Sigmoid colon (tissue), 7 donors: ENCODE results near the gene GPS1. TPM values are rescaled to one million over a fixed set of nuclear protein-coding genes. Genes with fewer than 3 reads are reported as not detected.

ENCODE experiments used
- DNase-seq: peaks from one replicate; pipeline ENCODE4 v3.0.0-alpha.2; 2019
- H3K27ac ChIP-seq, 4 donors: fragments of 200-600 bp; sonication (generic); one replicate each; pipeline ENCODE4 v1.5.1; 2016 to 2019; ENCODE audit warnings: mild to moderate bottlenecking in 1 of 4
- H3K27me3 ChIP-seq, 3 donors: fragments of 200-600 bp; sonication (generic); one replicate each; pipeline ENCODE4 v1.5.1; 2019; ENCODE audit warnings: mild to moderate bottlenecking in 1 of 3
- H3K36me3 ChIP-seq, 4 donors: fragments of 200-600 bp; sonication (generic); one replicate each; pipeline ENCODE4 v1.5.1; 2016 to 2019
- H3K4me1 ChIP-seq, 4 donors: fragments of 200-600 bp; sonication (generic); one replicate each; pipeline ENCODE4 v1.5.1; 2017 to 2019
- H3K4me3 ChIP-seq, 4 donors: fragments of 200-600 bp; sonication (generic); one replicate each; pipeline ENCODE4 v1.5.1; 2017 to 2019; ENCODE audit warnings: mild to moderate bottlenecking in 2 of 4, moderate library complexity in 1 of 4
- H3K9me3 ChIP-seq, 4 donors: fragments of 200-600 bp in 3 of 4; sonication (generic) in 3 of 4; one replicate each; pipeline versions ENCODE4 v1.5.1 to v1.6.1; 2013 to 2019
- CTCF ChIP-seq, 4 experiments: fragments of 450-650 bp in 3 of 4; fragments of 200-600 bp in 1 of 4; IDR thresholded peaks; one replicate each; pipeline ENCODE4 v1.5.1; 2016 to 2019; ENCODE audit warnings: antibody characterized with exemption in 4 of 4, mild to moderate bottlenecking in 3 of 4, moderate library complexity in 2 of 4
- EP300 ChIP-seq, 4 donors: sonication (generic); formaldehyde crosslinking; IDR thresholded peaks; one replicate each; pipeline ENCODE4 v1.6.1; 2017; ENCODE audit warnings: antibody characterized with exemption in 4 of 4
- POLR2A ChIP-seq, 2 donors: fragments of 450-650 bp; IDR thresholded peaks; one replicate each; pipeline ENCODE4 v1.6.1; 2016; ENCODE audit warnings: antibody characterized with exemption in 2 of 2, mild to moderate bottlenecking in 2 of 2, moderate library complexity in 2 of 2
- POLR2AphosphoS5 ChIP-seq, 4 donors: sonication (generic); formaldehyde crosslinking; IDR thresholded peaks; one replicate each; pipeline ENCODE4 v1.6.1; 2017; ENCODE audit warnings: antibody characterized with exemption in 4 of 4
- WGBS, 2 donors: extraction: QIAGEN DNeasy Blood & Tissue Kit; methylation state at CpG; one replicate each; pipeline ENCODE4 v1.1.7; 2013; 5-methylcytosine and 5-hydroxymethylcytosine counted together
- intact Hi-C: fragments of 100-400 bp; cut with DNase I; formaldehyde crosslinking; loops from one replicate; pipeline ENCODE4 v1.15.1; 2023
- polyA plus RNA-seq, 3 donors: library from polyadenylated mRNA; stranded (reverse); fragments of 200-250 nt; gene quantifications; one replicate each; pipeline ENCODE4 v1.2.3, GENCODE V29; 2013
- total RNA-seq, 4 donors: library from RNA; depleted of rRNA; stranded (reverse); fragments of >200 nt; gene quantifications; one replicate each; pipeline ENCODE4 v1.1.0, GENCODE V29; 2016
- donor health status: healthy with polysubstance abuse.
- donor health status: Bipolar disorder and iron deficiency.
- donor health status: healthy.

GPS1 gene
- total and polyA plus RNA-seq, 7 donors: 64.6 to 83.6 (median 69.1) TPM

GRCh38 chr17:82053556-82054263 lies 2.0 kb downstream of the GPS1 start:
- H3K9me3 ChIP-seq: no peaks in the 10 kb centered on the region
- DNase-seq: no peak
- peaks cover 0 to 38% (median 35%) of the 10 kb centered on the region in 4 donors for H3K4me1 ChIP-seq
- TF ChIP-seq EP300 (IDR thresholded peaks at IDR 0.05): no peak
- no peak for TF ChIP-seq POLR2A (IDR thresholded peaks at IDR 0.05)
- no peak for TF ChIP-seq CTCF (IDR thresholded peaks at IDR 0.05)
- 96% methylated on average over 28 of the region's 28 CpGs for WGBS, 2 donors
- H3K27ac ChIP-seq: no peak overlapping the region
- no peaks in the 10 kb centered on the region for H3K27me3 ChIP-seq
- peaks cover 30 to 72% (median 33%) of the 10 kb centered on the region in 4 donors for H3K36me3 ChIP-seq
- intact Hi-C loops: no loop called here
- no peak overlapping the region for H3K4me3 ChIP-seq

- Histone ChIP-seq H3K36me3 (peaks cover 30 to 72% (median 32%) of the 10 kb centered on the region in 4 donors), H3K27ac (no peak overlapping the region), H3K9me3 (no peaks in the 10 kb centered on the region), H3K27me3 (no peaks in the 10 kb centered on the region), H3K4me3 (no peak overlapping the region), H3K4me1 (peaks cover 0 to 38% (median 33%) of the 10 kb centered on the region in 4 donors)
- no peak for DNase-seq
- TF ChIP-seq POLR2AphosphoS5 (IDR thresholded peaks at IDR 0.05) (no peak), POLR2A (IDR thresholded peaks at IDR 0.05) (no peak), EP300 (IDR thresholded peaks at IDR 0.05) (no peak), CTCF (IDR thresholded peaks at IDR 0.05) (no peak)
- intact Hi-C loops: no loop called here
- 93 to 95% methylated on average over 38 of the region's 38 CpGs for WGBS, 2 donors
Observed at GRCh38 chr17:82054351-82055022, 2.8 kb downstream of the GPS1 start.

GRCh38 chr17:82055023-82055964 lies 3.6 kb downstream of the GPS1 start:
- Histone ChIP-seq H3K4me3 (no peak overlapping the region), H3K4me1 (peaks cover 0 to 29% (median 27%) of the 10 kb centered on the region in 4 donors), H3K27me3 (no peaks in the 10 kb centered on the region), H3K36me3 (peaks cover 30 to 72% (median 33%) of the 10 kb centered on the region in 4 donors), H3K9me3 (no peaks in the 10 kb centered on the region), H3K27ac (no peak overlapping the region)
- TF ChIP-seq POLR2AphosphoS5 (IDR thresholded peaks at IDR 0.05) (no peak), EP300 (IDR thresholded peaks at IDR 0.05) (no peak)
- no peak for DNase-seq
- intact Hi-C loops: no loop called here
- 89 to 90% methylated on average over 26 of the region's 26 CpGs for WGBS, 2 donors

- H3K27me3 ChIP-seq: no peaks in the 10 kb centered on the region
- no peak overlapping the region for H3K4me3 ChIP-seq
- peaks cover 30 to 80% (median 39%) of the 10 kb centered on the region in 4 donors for H3K36me3 ChIP-seq
- no peaks in the 10 kb centered on the region for H3K9me3 ChIP-seq
- no peak overlapping the region for H3K27ac ChIP-seq
- TF ChIP-seq CTCF (IDR thresholded peaks at IDR 0.05): no peak
- TF ChIP-seq POLR2AphosphoS5 (IDR thresholded peaks at IDR 0.05): no peak
- TF ChIP-seq EP300 (IDR thresholded peaks at IDR 0.05): no peak
- no peak for TF ChIP-seq POLR2A (IDR thresholded peaks at IDR 0.05)
- intact Hi-C loops: no loop called here
- H3K4me1 ChIP-seq: peaks cover 0 to 21% (median 18%) of the 10 kb centered on the region in 4 donors
- DNase-seq: no peak
- WGBS, 2 donors: 90 to 92% methylated on average over 28 of the region's 28 CpGs
Observed at GRCh38 chr17:82055965-82056728, 4.4 kb downstream of the GPS1 start.
